IMR-90 (cell line): ENCODE results near the gene VPS54. TPM values are rescaled to one million over a fixed set of nuclear protein-coding genes. Genes with fewer than 3 reads are reported as not detected.

Source experiments
- ATAC-seq: fragments of 200-7000 bp; cut with Tn5 transposase; 2 replicates; pipeline ENCODE4 v1.9.1; 2020; ENCODE audit warnings: low read depth, mild to moderate bottlenecking, moderate library complexity
- BruUV-seq: library from RNA; stranded (reverse); fragments of 400-500 nt; replicated peaks from 2 replicates; lab custom pipeline; 2021; lab: Mats Ljungman, UMichigan
- CTCF ChIA-PET: fragments of 300-600 bp; formaldehyde crosslinking; extraction: SDS; loops from one replicate; lab custom pipeline; 2021; ENCODE audit warnings: antibody characterized with exemption; lab: Yijun Ruan, JAX
- POLR2A ChIA-PET: fragments of 300-600 bp; sonication (Branson Sonifier 250); formaldehyde crosslinking; loops from one replicate; lab custom pipeline; 2022; ENCODE audit warnings: antibody characterized with exemption; ENCODE audit not compliant: unreplicated experiment; lab: Charles Lee
- DNase-seq: peaks from one replicate; pipeline ENCODE4 v3.0.0; 2013
- H2AFZ ChIP-seq: replicated peaks from 2 replicates; pipeline ENCODE3; 2013; ENCODE audit warnings: low read length, mild to moderate bottlenecking; ENCODE audit not compliant: poor library complexity
- H2AK5ac ChIP-seq: 2 replicates; pipeline ENCODE4 v1.6.1; 2013; ENCODE audit warnings: low read depth, low read length, inconsistent platforms
- H2AK9ac ChIP-seq: replicated peaks from 2 replicates; pipeline ENCODE3; 2013; ENCODE audit warnings: mild to moderate bottlenecking, low read depth, low read length, moderate library complexity; ENCODE audit not compliant: poor library complexity
- H2BK120ac ChIP-seq: 2 replicates; pipeline ENCODE4 v1.6.1; 2013; ENCODE audit warnings: low read depth, low read length, inconsistent platforms
- H2BK15ac ChIP-seq: 3 replicates; pipeline ENCODE4 v1.6.1; 2013; ENCODE audit warnings: low read depth, low read length, inconsistent platforms
- H2BK20ac ChIP-seq: 2 replicates; pipeline ENCODE4 v1.6.1; 2013; ENCODE audit warnings: low read depth, mild to moderate bottlenecking, inconsistent platforms, low read length, moderate library complexity
- H2BK5ac ChIP-seq: 2 replicates; pipeline ENCODE4 v1.6.1; 2013; ENCODE audit warnings: mild to moderate bottlenecking, low read depth, low read length, inconsistent platforms; ENCODE audit not compliant: poor library complexity, severe bottlenecking
- H3K14ac ChIP-seq: replicated peaks from 2 replicates; pipeline ENCODE4 v1.6.1; 2013; ENCODE audit warnings: low read depth, low read length, inconsistent platforms
- H3K18ac ChIP-seq: 2 replicates; pipeline ENCODE4 v1.6.1; 2013; ENCODE audit warnings: low read depth, low read length, control low read depth
- H3K23ac ChIP-seq: 2 replicates; pipeline ENCODE4 v1.6.1; 2013; ENCODE audit warnings: low read depth, low read length, inconsistent platforms
- H3K27ac ChIP-seq: 2 replicates; pipeline ENCODE4 v1.5.1; 2013; ENCODE audit warnings: mild to moderate bottlenecking, control low read depth, low read length; ENCODE audit not compliant: insufficient read depth
- H3K27me3 ChIP-seq: 2 replicates; pipeline ENCODE4 v1.6.1; 2013; ENCODE audit warnings: low read length; ENCODE audit not compliant: control insufficient read depth, insufficient read depth
- H3K36me3 ChIP-seq: 2 replicates; pipeline ENCODE4 v1.6.1; 2013; ENCODE audit warnings: low read length, mixed read lengths; ENCODE audit not compliant: control insufficient read depth, insufficient read depth
- H3K4ac ChIP-seq: 2 replicates; pipeline ENCODE4 v1.6.1; 2013; ENCODE audit warnings: low read depth, low read length, inconsistent platforms
- H3K4me1 ChIP-seq: 2 replicates; pipeline ENCODE4 v1.6.1; 2013; ENCODE audit warnings: low read length, mixed read lengths; ENCODE audit not compliant: control insufficient read depth, insufficient read depth
- H3K4me2 ChIP-seq: 2 replicates; pipeline ENCODE4 v1.6.1; 2013; ENCODE audit warnings: low read depth, mild to moderate bottlenecking, control low read depth, low read length, moderate library complexity
- H3K4me3 ChIP-seq: 2 replicates; pipeline ENCODE4 v1.5.1; 2013; ENCODE audit warnings: low read depth, mild to moderate bottlenecking, control low read depth, low read length, moderate library complexity; ENCODE audit not compliant: insufficient read depth
- H3K56ac ChIP-seq: 2 replicates; pipeline ENCODE4 v1.6.1; 2013; ENCODE audit warnings: low read length, inconsistent platforms; ENCODE audit not compliant: insufficient read depth; ENCODE audit errors: extremely low read depth
- H3K79me1 ChIP-seq, 2 experiments: 2 replicates each; pipeline ENCODE4 v1.6.1; 2013; ENCODE audit warnings: low read length in 2 of 2, inconsistent platforms in 1 of 2, low read depth in 1 of 2
- H3K9ac ChIP-seq: 2 replicates; pipeline ENCODE4 v1.6.1; 2013; ENCODE audit warnings: low read depth, low read length, control low read depth
- H3K9me1 ChIP-seq: 2 replicates; pipeline ENCODE4 v1.6.1; 2013; ENCODE audit warnings: low read length, inconsistent platforms; ENCODE audit not compliant: insufficient read depth
- H3K9me3 ChIP-seq: 2 replicates; pipeline ENCODE4 v1.6.1; 2013; ENCODE audit warnings: low read length; ENCODE audit not compliant: control insufficient read depth, insufficient read depth
- H4K20me1 ChIP-seq: 2 replicates; pipeline ENCODE4 v1.6.1; 2013; ENCODE audit warnings: low read length, inconsistent platforms; ENCODE audit not compliant: insufficient read depth
- H4K5ac ChIP-seq: 2 replicates; pipeline ENCODE4 v1.6.1; 2013; ENCODE audit warnings: mild to moderate bottlenecking, low read depth, low read length, control low read depth
- H4K8ac ChIP-seq, 2 experiments: 2 replicates each; pipeline ENCODE4 v1.6.1; 2013; ENCODE audit warnings: low read depth in 2 of 2, low read length in 2 of 2, control low read depth in 1 of 2, inconsistent platforms in 1 of 2
- H4K91ac ChIP-seq: 2 replicates; pipeline ENCODE4 v1.6.1; 2013; ENCODE audit warnings: low read depth, low read length, inconsistent platforms; ENCODE audit not compliant: insufficient read depth
- CEBPB ChIP-seq: IDR thresholded peaks from 2 replicates; pipeline ENCODE4 v1.6.1; 2012; ENCODE audit warnings: low read depth, low read length, improper control_type of control experiment
- NFE2L2 ChIP-seq: fragments of 150-350 bp; IDR thresholded peaks from 2 replicates; pipeline ENCODE4 v1.6.1; 2016; ENCODE audit warnings: low read depth, mild to moderate bottlenecking, low read length
- WGBS, 2 experiments: methylation state at CpG; one replicate each; pipeline versions ENCODE4 v1.1.5 to v1.1.7; 2013; ENCODE audit warnings: missing lambda C conversion rate in 2 of 2; ENCODE audit not compliant: insufficient read length in 1 of 2; ENCODE audit errors: extremely low coverage in 2 of 2; 5-methylcytosine and 5-hydroxymethylcytosine counted together
- dilution Hi-C: fragments of 300-500 bp; cut with HindIII; formaldehyde crosslinking; loops from one replicate; pipeline ENCODE4 v1.14.3; 2018; ENCODE audit warnings: low sequenced_read_pairs; ENCODE audit not compliant: unreplicated experiment
- in situ Hi-C: fragments of 300-500 bp; cut with MboI; formaldehyde crosslinking; loops from 3 replicates; pipeline ENCODE4 v1.14.3; 2019; ENCODE audit warnings: low sequenced_read_pairs, inconsistent platforms, mixed read lengths
- intact Hi-C: fragments of 100-400 bp; cut with micrococcal nuclease; formaldehyde crosslinking; loops from 2 replicates; pipeline ENCODE4 v1.10.0; 2022
- polyA plus RNA-seq, 3 experiments: library from polyadenylated mRNA; depleted of rRNA; stranded (reverse); fragments of >200 nt; gene quantifications; 2 replicates each; pipeline ENCODE4 v1.2.3, GENCODE V29; 2012; ENCODE audit warnings: low replicate concordance in 1 of 3
- total RNA-seq: library from RNA; depleted of rRNA; stranded (reverse); fragments of >200 nt; gene quantifications from 2 replicates; pipeline ENCODE4 v1.2.3, GENCODE V29; 2012

Gene VPS54
- total and polyA plus RNA-seq, 2 of the 4 experiments (the other 2 are of a cell fraction) = 7.1 to 18.1 TPM

DNA sequence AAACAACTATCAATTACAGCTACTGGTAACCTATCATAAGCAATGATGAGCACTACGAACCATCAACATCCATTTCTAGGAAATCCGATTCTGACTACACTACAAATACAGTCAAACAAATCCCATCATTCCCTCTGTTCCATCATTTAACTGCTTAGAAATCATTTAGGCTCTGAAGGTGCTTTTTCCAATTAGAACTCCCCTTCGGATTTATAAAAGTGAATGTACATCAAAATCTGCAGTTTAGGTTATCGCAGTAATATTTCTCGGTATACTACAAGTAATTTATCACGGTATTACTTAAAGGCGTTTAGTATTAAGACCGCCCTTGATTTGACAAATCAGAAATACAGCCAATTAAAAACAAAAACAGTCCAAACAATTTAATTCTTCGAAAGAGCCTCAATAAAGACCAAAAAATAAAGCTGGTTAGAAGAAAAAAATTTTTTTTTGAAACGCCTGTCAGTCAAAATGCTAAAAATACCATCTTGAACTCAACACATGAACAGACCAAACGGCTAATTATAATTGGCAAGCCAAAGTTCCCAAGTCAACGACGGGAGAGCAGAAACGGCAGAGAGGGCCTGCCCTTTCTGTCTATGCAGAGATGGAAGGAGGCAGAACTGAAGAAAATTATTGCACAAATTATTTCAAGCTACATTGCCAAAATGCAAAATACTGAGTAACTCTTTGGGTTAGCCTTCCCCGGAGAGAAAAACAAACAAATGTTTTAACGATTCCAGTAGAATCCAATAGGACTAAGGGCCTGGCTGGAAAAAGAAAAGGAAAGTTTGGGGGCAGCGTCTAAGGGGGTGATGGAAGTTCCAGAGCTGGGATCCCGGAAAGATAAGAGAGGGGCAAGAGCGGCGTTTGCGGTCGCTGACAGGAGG is 1.2 kb downstream of the VPS54 start:
- H4K91ac ChIP-seq = no peak overlapping the region; the same call in 1 of the 2 replicates
- H3K27me3 ChIP-seq = no peaks in the 10 kb centered on the region
- peak overlapping the region; percentile 60 for H2AK9ac ChIP-seq
- H3K4me1 ChIP-seq = peaks cover 7% of the 10 kb centered on the region
- peak overlapping the region; percentile 4; the same call in 1 of the 2 replicates for H4K5ac ChIP-seq
- H3K36me3 ChIP-seq = no peaks in the 10 kb centered on the region
- H3K9ac ChIP-seq = peak overlapping the region; percentile 91
- H3K9me3 ChIP-seq = no peaks in the 10 kb centered on the region
- dilution Hi-C loops = no loop called here
- H3K79me1 ChIP-seq = peaks cover 5 to 28% of the 10 kb centered on the region in 2 experiments; a peak in 3 of 4 replicates
- intact Hi-C loops = loop anchor here (5.0 kb wide), 1 partner anchor 321 kb away; no protein-coding TSS in a partner anchor
- H2AK5ac ChIP-seq = no peak overlapping the region
- H3K14ac ChIP-seq = peak overlapping the region; percentile 71; the same call in 1 of the 2 replicates
- H3K18ac ChIP-seq = peak overlapping the region; percentile 71
- no peak overlapping the region for H2BK15ac ChIP-seq
- peak overlapping the region; percentile 42; the same call in 1 of the 2 replicates for H2BK120ac ChIP-seq
- H3K4me3 ChIP-seq = peak overlapping the region; percentile 76
- H4K20me1 ChIP-seq = peaks cover 16% of the 10 kb centered on the region; the same call in 1 of the 2 replicates
- peak overlapping the region; percentile 76 for H3K4ac ChIP-seq
- peak; percentile 30 for DNase-seq
- H2BK5ac ChIP-seq = peak overlapping the region; percentile 90
- peak overlapping the region; percentile 89; the same call in 1 of the 2 replicates for H3K56ac ChIP-seq
- H2BK20ac ChIP-seq = no peak overlapping the region
- ATAC-seq = peak; percentile 3; the same call in 1 of the 2 replicates
- ChIA-PET POLR2A (interaction anchor here (0.5 kb wide), 1 partner anchor 352 kb away, joined by 3 read pairs; no protein-coding TSS in a partner anchor), CTCF (interaction anchor here (0.6 kb wide), 1 partner anchor 408 kb away, joined by 5 read pairs; no protein-coding TSS in a partner anchor)
- peak overlapping the region; percentile 99 for H3K27ac ChIP-seq
- in situ Hi-C loops = no loop called here
- TF ChIP-seq CEBPB (0 out of 2 replicates have a peak, but pooled peaks have one; percentile 12), NFE2L2 (no peak)
- peak overlapping the region; percentile 91 for H3K4me2 ChIP-seq
- H2AFZ ChIP-seq = peak overlapping the region; percentile 96
- BruUV-seq = TSS peak; percentile 49
- H4K8ac ChIP-seq = peak overlapping the region; percentile 81 to 100; a peak in 3 of 4 replicates
- H3K23ac ChIP-seq = peak overlapping the region; percentile 84
- no peaks in the 10 kb centered on the region; the same call in 1 of the 2 replicates for H3K9me1 ChIP-seq
- WGBS, 2 experiments = 0% methylated on average over 2 of the region's 22 CpGs; no CpG with 5 or more reads in 1 of the 2 experiments
